Astrocyte of the cerebellum (primary cell): ENCODE data around the gene JAKMIP1.

ENCODE experiments used
- DNase-seq: peaks from one replicate; pipeline ENCODE4 v3.0.0-alpha.2; 2011; ENCODE audit warnings: low read depth
- H3K4me3 ChIP-seq: 2 replicates; pipeline ENCODE4 v1.5.1; 2011; ENCODE audit warnings: mild to moderate bottlenecking, low read depth, low read length, moderate library complexity
- in situ Hi-C: cut with HindIII; loops from 2 replicates; pipeline ENCODE4 v1.10.0; 2017; ENCODE audit warnings: low sequenced_read_pairs
- TF ChIP-seq, protein P1 (sequence below): IDR thresholded peaks from 2 replicates; pipeline ENCODE4 v1.5.1; 2012; ENCODE audit warnings: low read length, low read depth, moderate library complexity, mild to moderate bottlenecking; ENCODE audit errors: missing control alignments

JAKMIP1 gene

DNA sequence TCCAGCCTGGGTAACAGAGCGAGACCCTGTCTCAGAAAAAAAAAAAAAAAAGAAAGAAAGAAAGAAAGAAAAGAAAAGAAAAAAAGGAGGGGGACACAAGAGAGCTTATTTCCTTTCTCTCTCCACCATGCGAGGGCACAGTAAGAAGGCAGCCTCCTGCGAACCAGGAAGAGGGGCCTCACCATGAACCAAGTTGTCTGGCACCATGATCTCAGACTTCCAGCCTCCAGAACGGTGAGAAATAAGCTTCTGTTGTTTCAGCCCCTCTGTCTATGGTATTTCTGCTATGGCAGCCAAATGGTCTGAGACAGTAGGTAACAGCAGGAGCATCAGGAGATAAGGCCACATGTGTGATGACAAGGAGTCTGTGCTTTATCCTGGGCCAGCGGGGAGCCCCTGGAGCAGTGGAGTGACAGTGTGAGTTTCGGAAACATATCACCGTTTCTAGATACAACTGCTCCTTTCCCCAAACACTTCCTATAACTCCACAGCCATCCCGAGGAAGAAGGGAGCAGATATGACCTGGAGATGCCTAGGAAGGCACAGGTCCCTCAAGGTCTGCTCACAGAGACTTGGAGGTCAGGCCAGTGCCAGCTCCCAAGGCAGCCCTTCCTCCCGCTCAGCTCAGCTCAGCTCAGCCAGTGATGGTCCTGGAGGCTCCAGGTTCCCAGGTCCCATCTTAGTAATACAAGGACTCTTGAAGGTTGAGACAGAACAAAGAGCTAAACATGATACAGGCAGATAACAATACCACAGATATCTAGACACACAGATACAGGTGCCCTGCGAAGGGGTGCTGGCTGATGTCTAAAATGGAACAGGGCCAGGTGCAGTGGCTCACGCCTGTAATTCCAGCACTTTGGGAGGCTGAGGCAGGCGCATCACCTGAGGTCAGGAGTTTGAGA, 17.7 kb downstream of the JAKMIP1 start:
- in situ Hi-C loops, result no loop called here

DNA sequence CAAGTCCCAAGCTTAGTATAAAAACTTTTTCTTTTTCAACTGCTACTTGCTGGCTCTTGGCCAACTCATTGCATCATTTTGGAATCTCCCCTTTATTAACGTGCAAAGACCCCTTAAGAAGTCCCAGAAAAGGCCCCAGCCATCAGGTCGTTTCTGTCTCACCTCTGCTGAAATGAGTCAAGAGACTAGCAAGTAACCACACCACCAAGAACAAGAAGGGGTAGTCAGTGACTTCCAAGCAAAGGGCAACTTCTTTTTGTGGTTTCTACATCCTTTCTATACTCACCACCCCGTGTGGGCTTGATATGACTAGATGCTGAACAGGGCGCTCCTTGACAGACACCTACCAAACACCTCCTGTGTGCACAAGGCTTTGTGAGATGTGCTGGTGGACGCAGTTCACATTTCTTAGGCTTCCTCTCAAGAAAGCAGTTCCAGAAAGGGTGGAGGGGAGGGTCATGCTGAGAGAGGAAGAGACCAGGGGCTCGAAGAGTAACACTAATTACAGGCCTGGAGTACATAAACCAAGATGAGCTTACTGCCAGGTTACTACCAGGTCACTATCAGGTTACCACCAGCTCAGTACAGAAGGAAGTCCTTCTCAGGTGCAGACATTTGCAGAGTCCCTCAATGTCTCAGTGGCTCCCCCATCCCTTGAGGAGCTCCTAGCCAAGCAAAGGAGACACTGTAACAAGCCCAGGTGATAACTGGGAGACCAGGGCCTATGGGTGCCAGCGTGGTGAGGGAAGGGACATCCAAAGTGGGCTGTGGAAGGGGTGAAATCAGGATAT, 19.3 kb downstream of the JAKMIP1 start:
- TF ChIP-seq, protein P1, sequence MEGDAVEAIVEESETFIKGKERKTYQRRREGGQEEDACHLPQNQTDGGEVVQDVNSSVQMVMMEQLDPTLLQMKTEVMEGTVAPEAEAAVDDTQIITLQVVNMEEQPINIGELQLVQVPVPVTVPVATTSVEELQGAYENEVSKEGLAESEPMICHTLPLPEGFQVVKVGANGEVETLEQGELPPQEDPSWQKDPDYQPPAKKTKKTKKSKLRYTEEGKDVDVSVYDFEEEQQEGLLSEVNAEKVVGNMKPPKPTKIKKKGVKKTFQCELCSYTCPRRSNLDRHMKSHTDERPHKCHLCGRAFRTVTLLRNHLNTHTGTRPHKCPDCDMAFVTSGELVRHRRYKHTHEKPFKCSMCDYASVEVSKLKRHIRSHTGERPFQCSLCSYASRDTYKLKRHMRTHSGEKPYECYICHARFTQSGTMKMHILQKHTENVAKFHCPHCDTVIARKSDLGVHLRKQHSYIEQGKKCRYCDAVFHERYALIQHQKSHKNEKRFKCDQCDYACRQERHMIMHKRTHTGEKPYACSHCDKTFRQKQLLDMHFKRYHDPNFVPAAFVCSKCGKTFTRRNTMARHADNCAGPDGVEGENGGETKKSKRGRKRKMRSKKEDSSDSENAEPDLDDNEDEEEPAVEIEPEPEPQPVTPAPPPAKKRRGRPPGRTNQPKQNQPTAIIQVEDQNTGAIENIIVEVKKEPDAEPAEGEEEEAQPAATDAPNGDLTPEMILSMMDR, result no peak
- DNase-seq, result no peak
- H3K4me3 ChIP-seq, result no peak overlapping the region
- in situ Hi-C loops, result no loop called here

More for the DNA sequence above, 17.7 kb downstream of the JAKMIP1 start:
- DNase-seq, result no peak
- H3K4me3 ChIP-seq, result no peak overlapping the region
- TF ChIP-seq, protein P1, result no peak

DNA sequence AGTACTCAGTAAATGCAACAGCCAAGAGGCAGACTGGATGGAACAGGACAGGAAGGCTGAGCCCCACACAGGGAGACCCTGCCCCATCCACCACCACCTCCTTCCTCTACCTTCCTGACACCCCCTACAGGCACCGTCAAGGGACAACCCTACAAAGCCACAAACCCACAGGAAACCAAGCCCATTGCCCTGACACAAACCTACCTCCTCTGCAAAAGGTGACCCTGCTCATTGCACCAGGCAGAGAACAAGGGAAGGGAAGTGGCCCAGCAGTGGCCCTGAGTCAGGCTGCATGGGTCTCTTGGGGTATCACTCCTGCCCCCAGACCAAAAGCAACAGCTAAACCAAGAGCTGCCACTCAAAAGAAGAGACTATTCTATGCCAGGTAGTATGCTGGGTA, 21.0 kb downstream of the JAKMIP1 start:
- H3K4me3 ChIP-seq, result no peak overlapping the region
- TF ChIP-seq, protein P1, result no peak
- DNase-seq, result no peak
- in situ Hi-C loops, result no loop called here

DNA sequence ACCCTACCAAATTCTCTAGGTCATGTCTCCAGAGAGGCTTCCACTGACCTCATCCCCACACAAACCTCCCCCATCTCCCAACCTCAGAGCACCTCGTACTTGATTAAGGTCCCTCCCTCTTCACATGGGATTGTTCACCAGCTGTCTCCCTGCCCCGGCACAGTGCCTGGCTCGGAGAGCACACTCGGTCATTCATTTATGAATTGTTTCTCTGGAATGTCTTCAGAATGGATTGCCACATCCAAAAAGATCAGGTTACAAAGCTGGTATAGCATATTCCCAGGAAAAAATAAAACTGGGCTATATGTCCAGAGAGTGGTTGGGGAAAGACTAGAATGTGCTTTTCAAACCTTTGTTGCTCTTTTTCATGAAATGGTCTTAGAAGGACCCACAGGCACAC, 21.6 kb downstream of the JAKMIP1 start:
- in situ Hi-C loops, result no loop called here
- TF ChIP-seq, protein P1, result no peak
- DNase-seq, result no peak
- no peak overlapping the region for H3K4me3 ChIP-seq

DNA sequence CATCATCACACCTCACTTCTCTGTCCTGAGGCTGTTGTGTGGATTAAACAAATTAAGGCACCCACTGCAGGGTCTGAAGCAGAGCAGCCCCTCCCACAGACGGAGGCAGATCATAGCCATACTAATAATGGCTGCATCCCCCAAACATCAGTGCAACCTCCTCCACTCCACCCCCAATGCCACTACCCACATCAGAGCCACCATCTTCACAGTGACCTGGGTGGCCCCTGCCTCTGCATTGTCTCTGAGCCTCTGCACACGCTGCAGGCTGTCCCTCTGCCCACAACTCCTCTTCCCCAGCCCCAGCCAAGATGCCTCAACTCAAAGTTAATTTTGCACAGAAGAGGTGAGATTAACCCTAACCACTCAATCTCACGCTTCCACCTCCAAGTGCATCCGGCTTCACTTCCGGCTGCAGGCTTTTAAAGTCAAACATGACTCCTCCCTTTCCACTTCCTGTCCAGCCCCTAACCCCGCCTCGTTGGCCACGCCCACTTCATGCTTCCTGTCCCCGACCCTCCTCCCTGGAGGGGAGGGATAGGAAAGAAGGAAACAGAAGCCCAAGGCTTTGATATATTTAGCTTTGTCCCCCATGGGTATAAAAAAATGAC, 22.7 kb downstream of the JAKMIP1 start:
- TF ChIP-seq, protein P1, result no peak
- in situ Hi-C loops, result no loop called here
- no peak overlapping the region for H3K4me3 ChIP-seq
- DNase-seq, result no peak

DNA sequence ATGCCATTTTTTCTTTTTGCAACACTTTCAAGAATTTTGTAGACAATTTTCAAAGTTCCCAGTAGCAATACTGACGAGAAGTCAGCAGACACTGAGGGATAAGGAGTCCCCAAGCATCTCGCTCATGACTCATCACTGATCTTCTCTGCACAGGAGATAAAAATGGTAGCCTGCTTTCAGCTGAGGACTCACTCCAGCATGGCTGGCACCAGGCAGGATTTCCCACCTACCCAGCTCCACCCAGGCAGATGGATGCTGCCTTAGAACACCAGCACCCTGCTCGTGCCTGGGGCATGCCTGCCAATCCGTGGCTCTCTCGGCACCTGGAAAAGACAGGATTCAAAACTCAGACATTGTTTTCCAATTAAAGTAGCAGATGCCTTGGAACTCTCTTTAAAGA, 24.9 kb downstream of the JAKMIP1 start:
- DNase-seq, result no peak
- in situ Hi-C loops, result no loop called here
- TF ChIP-seq, protein P1, result no peak
- H3K4me3 ChIP-seq, result no peak overlapping the region
